ACHN (cell line): Measurements from ENCODE around the gene LSM7.
"Not testable (repeated sequence)": the region's sequence is repeated elsewhere in the genome, so short reads cannot be mapped to it uniquely, and the experiment has no call there.

Experiments
- DNase-seq: peaks from one replicate; pipeline ENCODE4 v3.0.0-alpha.2; 2015
- in situ Hi-C: cut with HindIII; loops from 2 replicates; pipeline ENCODE4 v1.10.0; 2017; ENCODE audit warnings: low sequenced_read_pairs, low pct_ligation_motif_present, low pct_unique_long_range_greater_than_20kb

Gene LSM7

GRCh38 chr19:2288338-2288817, 40.0 kb downstream of the LSM7 start:
- in situ Hi-C loops, result no loop called here
- no peak for DNase-seq

GRCh38 chr19:2287585-2288337, 40.6 kb downstream of the LSM7 start:
- in situ Hi-C loops, result no loop called here
- no peak for DNase-seq

DNA sequence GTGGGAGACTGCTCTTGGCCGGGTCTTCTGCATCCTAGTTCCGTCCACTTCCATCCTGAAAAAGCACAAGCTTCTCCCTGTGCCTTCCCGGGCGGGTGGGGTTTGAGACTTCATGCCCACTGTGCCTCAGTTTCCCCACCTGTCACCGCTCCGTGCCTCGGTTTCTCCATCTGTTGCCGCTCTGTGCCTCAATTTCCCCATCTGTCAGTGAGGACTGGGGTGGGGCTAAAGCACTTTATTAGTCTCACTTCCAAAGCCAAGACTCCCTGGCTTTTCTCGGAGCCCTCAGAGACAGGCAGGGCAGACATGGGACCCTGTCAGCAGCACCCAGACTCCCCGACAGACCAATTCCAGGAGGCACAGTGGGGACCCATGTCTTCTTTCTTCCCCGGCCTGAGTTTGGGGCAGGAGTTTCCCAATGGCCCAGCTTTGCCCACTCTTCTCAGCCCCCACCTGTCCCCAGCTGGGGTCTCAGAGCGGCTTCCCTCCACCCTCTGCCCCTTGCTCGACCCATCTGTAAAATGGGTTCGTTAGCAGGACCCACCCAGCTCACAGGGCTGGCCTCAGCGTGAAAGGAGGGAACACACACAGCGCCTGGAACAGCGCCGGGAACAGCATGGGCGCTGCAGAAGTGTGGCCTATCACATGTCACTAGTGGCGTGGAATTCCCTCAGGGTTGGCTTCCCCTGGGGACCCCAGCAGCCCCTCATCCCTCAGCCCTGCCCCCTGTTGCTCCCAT, 41.8 kb downstream of the LSM7 start:
- in situ Hi-C loops, result no loop called here
- DNase-seq, result no peak

DNA sequence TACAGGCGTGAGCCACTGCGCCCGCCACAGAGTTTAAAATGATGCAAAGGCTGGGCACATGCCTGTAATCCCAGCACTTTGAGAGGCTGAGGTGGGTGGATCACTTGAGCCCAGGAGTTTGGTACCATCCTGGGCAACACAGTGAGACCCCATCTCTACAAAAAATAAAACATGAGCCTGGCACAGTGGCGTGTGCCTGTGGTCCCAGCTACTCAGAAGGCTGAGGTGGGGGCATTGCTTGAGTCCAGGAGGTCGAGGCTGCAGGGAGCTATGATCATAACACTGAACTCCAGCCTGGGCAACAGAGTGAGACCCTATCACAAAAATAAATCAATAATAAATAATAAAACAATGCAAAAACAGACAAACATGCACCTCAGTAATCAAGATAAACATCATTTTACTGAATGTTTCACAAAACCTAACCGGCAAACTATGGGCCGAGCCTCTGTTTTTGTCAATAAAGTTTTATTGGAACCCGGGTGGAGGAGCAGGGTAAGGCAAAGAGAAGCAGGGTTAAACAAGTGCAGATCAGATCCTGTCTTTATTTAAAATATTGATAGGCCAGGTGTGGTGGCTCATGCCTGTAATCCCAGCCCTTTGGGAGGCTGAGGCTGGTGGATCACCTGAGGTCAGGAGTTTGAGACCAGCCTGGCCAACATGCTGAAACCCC, 44.4 kb downstream of the LSM7 start:
- in situ Hi-C loops, result no loop called here
- no peak for DNase-seq

- in situ Hi-C loops, result no loop called here
- DNase-seq, result no peak
Measured at GRCh38 chr19:2282862-2283237, 45.5 kb downstream of the LSM7 start.

GRCh38 chr19:2282062-2282861, 46.1 kb downstream of the LSM7 start, which contains the start of gene PEAK3:
TSS of gene PEAK3 (minus strand) at chr19:2282175. CDS start at chr19:2280931, 1,244 bp downstream.
- DNase-seq, result no peak

DNA sequence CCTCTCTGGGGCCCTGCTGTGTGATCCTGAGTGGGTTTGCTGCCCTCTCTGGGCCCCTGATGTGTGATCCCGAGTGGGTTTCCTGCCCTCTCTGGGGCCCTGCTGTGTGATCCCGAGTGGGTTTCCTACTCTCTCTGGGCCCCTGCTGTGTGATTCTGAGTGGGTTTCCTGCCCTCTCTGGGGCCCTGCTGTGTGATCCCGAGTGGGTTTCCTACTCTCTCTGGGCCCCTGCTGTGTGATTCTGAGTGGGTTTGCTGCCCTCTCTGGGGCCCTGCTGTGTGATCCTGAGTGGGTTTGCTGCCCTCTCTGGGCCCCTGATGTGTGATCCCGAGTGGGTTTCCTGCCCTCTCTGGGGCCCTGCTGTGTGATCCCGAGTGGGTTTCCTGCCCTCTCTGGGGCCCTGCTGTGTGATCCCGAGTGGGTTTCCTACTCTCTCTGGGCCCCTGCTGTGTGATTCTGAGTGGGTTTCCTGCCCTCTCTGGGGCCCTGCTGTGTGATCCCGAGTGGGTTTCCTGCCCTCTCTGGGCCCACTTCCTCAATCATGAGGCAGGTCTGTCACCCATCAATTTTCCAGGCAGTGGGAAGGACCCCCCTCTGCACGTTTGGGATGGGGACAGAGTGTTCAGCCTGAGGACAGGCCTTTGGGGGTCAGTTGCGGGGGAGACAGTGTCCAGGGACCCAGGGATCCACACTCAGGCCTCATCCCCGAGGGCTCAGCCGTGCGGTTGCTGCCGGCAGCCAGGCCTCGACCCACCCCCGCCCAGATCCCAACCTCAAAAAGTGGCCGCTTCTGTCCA, 46.9 kb downstream of the LSM7 start:
- in situ Hi-C loops, DNase-seq: not testable (repeated sequence)

More at GRCh38 chr19:2282062-2282861, 46.1 kb downstream of the LSM7 start, which contains the start of gene PEAK3:
- in situ Hi-C loops, result no loop called here

- in situ Hi-C loops, result no loop called here
- DNase-seq, result no peak
Measured at GRCh38 chr19:2280633-2281264, 47.6 kb downstream of the LSM7 start.

GRCh38 chr19:2278459-2279158, 49.8 kb downstream of the LSM7 start:
- in situ Hi-C loops, result no loop called here
- DNase-seq, result no peak

DNA sequence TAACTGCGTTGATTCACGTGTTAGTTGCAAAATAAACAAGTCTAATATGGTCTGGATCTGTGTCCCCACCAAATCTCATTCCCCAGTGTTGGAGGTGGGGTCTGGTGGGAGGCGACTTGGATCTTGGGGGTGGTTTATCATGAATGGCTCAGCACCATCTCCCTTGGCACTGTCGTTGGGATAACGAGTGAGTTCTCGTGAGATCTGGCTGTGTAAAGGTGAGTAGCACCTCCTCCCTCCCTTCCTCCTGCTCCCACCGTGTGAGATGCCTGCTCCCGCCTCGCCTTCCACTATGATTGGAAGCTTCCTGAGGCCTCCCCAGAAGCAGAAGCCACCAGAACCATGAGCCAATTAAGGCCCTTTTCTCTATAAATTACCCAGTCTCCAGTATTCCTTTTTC, 51.2 kb downstream of the LSM7 start:
- in situ Hi-C loops, result no loop called here

DNA sequence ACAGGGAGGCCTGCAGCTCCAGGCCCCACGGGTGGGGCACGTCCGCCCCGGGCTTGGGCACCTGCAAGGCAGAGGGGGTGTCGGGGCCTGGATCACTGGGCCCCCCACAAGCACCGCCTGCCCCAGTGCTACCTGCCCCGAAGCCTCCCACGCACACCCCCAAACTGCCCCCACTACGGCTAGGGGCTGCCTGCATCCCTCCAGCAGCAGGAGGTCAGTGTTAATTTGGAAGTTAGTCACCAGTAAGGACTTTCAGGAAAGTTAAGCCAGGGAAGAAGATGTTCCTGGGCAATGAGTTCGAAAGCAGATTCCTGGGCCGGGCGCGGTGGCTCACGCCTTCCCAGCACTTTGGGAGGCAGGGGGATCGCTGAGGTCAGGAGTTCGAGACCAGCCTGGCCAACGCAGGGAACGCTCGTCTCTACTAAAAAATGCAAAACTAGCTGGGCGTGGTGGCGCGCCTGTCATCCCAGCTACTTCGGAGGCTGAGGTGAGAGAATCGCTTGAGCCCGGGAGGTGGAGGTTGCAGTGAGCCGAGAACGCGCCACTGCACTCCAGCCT, 51.9 kb downstream of the LSM7 start:
- in situ Hi-C loops, result no loop called here
- no peak for DNase-seq

More for the DNA sequence above, 51.2 kb downstream of the LSM7 start:
- DNase-seq, result no peak

- in situ Hi-C loops, result no loop called here
- DNase-seq, result no peak
Measured at GRCh38 chr19:2275588-2276428, 52.6 kb downstream of the LSM7 start.

DNA sequence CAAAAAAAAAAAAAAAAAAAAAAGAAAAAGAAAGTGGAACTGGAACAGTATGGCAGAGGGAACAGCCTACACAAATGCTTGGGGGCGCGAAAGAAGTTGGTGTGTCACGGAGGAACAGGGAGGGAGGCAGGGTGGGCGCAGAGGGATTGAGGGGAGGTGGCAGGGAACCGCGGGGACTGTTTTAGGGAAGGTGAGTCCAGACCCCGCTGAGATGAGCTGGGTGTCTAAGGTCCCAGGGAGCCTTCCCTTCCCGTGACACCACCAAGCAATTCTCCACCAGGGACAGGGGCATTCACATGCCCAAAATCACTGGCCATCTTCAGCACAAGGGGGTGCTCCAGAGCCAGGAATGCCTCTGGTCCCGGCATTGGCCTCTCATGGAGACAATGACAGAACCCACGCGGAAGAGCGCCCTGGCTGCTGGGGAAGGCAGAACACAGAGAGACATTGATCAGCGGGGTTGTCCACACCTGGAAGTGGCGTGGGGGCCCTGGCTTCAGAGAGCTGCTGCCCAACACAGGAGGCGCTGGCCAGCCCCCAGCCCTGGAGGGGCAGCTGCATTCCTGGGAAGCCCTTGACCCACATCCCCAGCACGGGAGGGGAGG, 53.4 kb downstream of the LSM7 start:
- in situ Hi-C loops, result no loop called here
- peak; percentile 59 for DNase-seq

- in situ Hi-C loops, result no loop called here
- no peak for DNase-seq
Measured at GRCh38 chr19:2274185-2274711, 54.1 kb downstream of the LSM7 start.
